HG03521 (cell line): ENCODE results near the gene DPY30.
A peak's percentile ranks its signal among the peaks of the same experiment; 100 is the strongest.

Source experiments
- ATAC-seq: cut with Tn5 transposase; IDR thresholded peaks from one replicate; pipeline ENCODE4 v1.9.1; 2021; ENCODE audit warnings: mild to moderate bottlenecking, moderate library complexity; ENCODE audit not compliant: unreplicated experiment

Gene DPY30

GRCh38 chr2:32010280-32010669 is 29.3 kb downstream of the DPY30 start:
- peak; percentile 39 for ATAC-seq

GRCh38 chr2:32009516-32010256 is 29.9 kb downstream of the DPY30 start:
- peak; percentile 25 for ATAC-seq

- no peak for ATAC-seq
Observed at GRCh38 chr2:32008805-32009515, 30.6 kb downstream of the DPY30 start.

- ATAC-seq: no peak
Observed at GRCh38 chr2:32007121-32007391, 32.5 kb downstream of the DPY30 start.

GRCh38 chr2:32005371-32005976 is 34.1 kb downstream of the DPY30 start:
- no peak for ATAC-seq

GRCh38 chr2:32003791-32004190 is 35.8 kb downstream of the DPY30 start:
- no peak for ATAC-seq

GRCh38 chr2:32002406-32002805 is 37.2 kb downstream of the DPY30 start:
- ATAC-seq: no peak

- no peak for ATAC-seq
Observed at GRCh38 chr2:31999438-31999837, 40.2 kb downstream of the DPY30 start.

- no peak for ATAC-seq
Observed at GRCh38 chr2:31998731-31999383, 40.7 kb downstream of the DPY30 start.

GRCh38 chr2:31997653-31998052 is 42.0 kb downstream of the DPY30 start:
- no peak for ATAC-seq

- ATAC-seq: no peak
Observed at GRCh38 chr2:31996571-31997150, 42.9 kb downstream of the DPY30 start.

GRCh38 chr2:31992934-31993333 is 46.7 kb downstream of the DPY30 start:
- ATAC-seq: no peak

GRCh38 chr2:31992025-31992579 is 47.5 kb downstream of the DPY30 start:
- no peak for ATAC-seq

- no peak for ATAC-seq
Observed at GRCh38 chr2:31989946-31990345, 49.7 kb downstream of the DPY30 start.

- no peak for ATAC-seq
Observed at GRCh38 chr2:31987454-31988220, 52.0 kb downstream of the DPY30 start.

- ATAC-seq: no peak
Observed at GRCh38 chr2:31986906-31987305, 52.7 kb downstream of the DPY30 start.

GRCh38 chr2:31983762-31984467 is 55.7 kb downstream of the DPY30 start:
- no peak for ATAC-seq

GRCh38 chr2:31980674-31981356 is 58.8 kb downstream of the DPY30 start:
- peak; percentile 99 for ATAC-seq

GRCh38 chr2:31979956-31980355 is 59.6 kb downstream of the DPY30 start:
- no peak for ATAC-seq
